GM12878 (cell line): ENCODE data around the gene HMGCS1. TPM values are rescaled to one million over a fixed set of nuclear protein-coding genes. Genes with fewer than 3 reads are reported as not detected.

Experiments
- ATAC-seq: fragments of 200-7000 bp; cut with Tn5 transposase; 3 replicates; pipeline ENCODE4 v1.9.1; 2020; ENCODE audit warnings: mild to moderate bottlenecking, moderate library complexity
- BruUV-seq: library from RNA; stranded (reverse); fragments of 400-500 nt; replicated peaks from 2 replicates; lab custom pipeline; 2021; lab: Mats Ljungman, UMichigan
- CTCF ChIA-PET: fragments of 300-600 bp; sonication (Branson Sonifier 250); formaldehyde crosslinking; extraction: SDS; loops from one replicate; lab custom pipeline; 2021; ENCODE audit warnings: inconsistent platforms; lab: Yijun Ruan, JAX
- POLR2A ChIA-PET: fragments of 350-600 bp; formaldehyde crosslinking; extraction: SDS; loops from one replicate; lab custom pipeline; 2021; ENCODE audit warnings: inconsistent platforms; lab: Charles Lee
- RAD21 ChIA-PET: fragments of 300-600 bp; sonication (Branson Sonifier 250); formaldehyde crosslinking; loops from one replicate; lab custom pipeline; 2023; ENCODE audit warnings: antibody characterized with exemption; ENCODE audit not compliant: unreplicated experiment; lab: Charles Lee
- SMC1A ChIA-PET: fragments of 300-600 bp; sonication (Branson Sonifier 250); formaldehyde crosslinking; loops from one replicate; lab custom pipeline; 2023; ENCODE audit not compliant: unreplicated experiment, uncharacterized antibody; lab: Charles Lee
- DNase-seq: peaks from one replicate; pipeline ENCODE4 v3.0.0-alpha.2; 2011; ENCODE audit warnings: low read depth, low spot score
- FAIRE-seq: peaks from 3 replicates; lab custom pipeline; 2011; peaks lifted over from hg19 to GRCh38; lab: Jason Lieb, UNC
- H2AFZ ChIP-seq: 2 replicates; pipeline ENCODE4 v1.6.0; 2011; ENCODE audit warnings: low read depth, low read length, control low read depth; ENCODE audit not compliant: control insufficient read depth
- H3K27ac ChIP-seq: 2 replicates; pipeline ENCODE4 v1.5.1; 2011; ENCODE audit warnings: control low read depth; ENCODE audit not compliant: control insufficient read depth, insufficient read depth
- H3K27me3 ChIP-seq, 2 experiments: replicated peaks in 1 of 2; 2 replicates each; pipeline versions ENCODE4 v1.6.0 to v1.6.1; 2011; ENCODE audit warnings: low read length in 1 of 2; ENCODE audit not compliant: control insufficient read depth in 2 of 2, insufficient read depth in 2 of 2
- H3K36me3 ChIP-seq, 2 experiments: 2 replicates each; pipeline ENCODE4 v1.5.1; 2011; ENCODE audit warnings: low read length in 1 of 2; ENCODE audit not compliant: control insufficient read depth in 2 of 2, insufficient read depth in 2 of 2
- H3K4me1 ChIP-seq: 2 replicates; pipeline ENCODE4 v1.6.1; 2011; ENCODE audit warnings: mild to moderate bottlenecking, low read length, moderate library complexity, mixed read lengths; ENCODE audit not compliant: control insufficient read depth, insufficient read depth
- H3K4me2 ChIP-seq: 2 replicates; pipeline ENCODE4 v1.6.0; 2011; ENCODE audit warnings: control low read depth; ENCODE audit not compliant: control insufficient read depth, insufficient read depth
- H3K4me3 ChIP-seq: fragments of 200-600 bp; sonication (generic); 2 replicates; pipeline ENCODE4 v1.5.1; 2016
- H3K79me2 ChIP-seq: 2 replicates; pipeline ENCODE4 v1.6.0; 2011; ENCODE audit warnings: low read length; ENCODE audit not compliant: control insufficient read depth, insufficient read depth
- H3K9ac ChIP-seq: 2 replicates; pipeline ENCODE4 v1.8.0; 2011; ENCODE audit warnings: low read length, control low read depth, mixed read lengths; ENCODE audit not compliant: control insufficient read depth, insufficient read depth
- H3K9me3 ChIP-seq: replicated peaks from 3 replicates; pipeline ENCODE4 v1.5.1; 2011; ENCODE audit warnings: mild to moderate bottlenecking, low read length; ENCODE audit not compliant: control insufficient read depth, insufficient read depth
- H4K20me1 ChIP-seq: 2 replicates; pipeline ENCODE4 v1.6.0; 2011; ENCODE audit not compliant: control insufficient read depth, insufficient read depth
- BRCA1 ChIP-seq: IDR thresholded peaks from 2 replicates; pipeline ENCODE4 v1.6.1; 2011; ENCODE audit warnings: low read depth, low read length, improper control_type of control experiment
- CHD4 ChIP-seq: fragments of 200-600 bp; sonication (generic); IDR thresholded peaks from 2 replicates; pipeline ENCODE4 v1.6.1; 2016; ENCODE audit warnings: mild to moderate bottlenecking
- GATAD2B ChIP-seq: fragments of 450-650 bp; conservative IDR thresholded peaks from 2 replicates; pipeline ENCODE4 v1.6.1; 2017; ENCODE audit warnings: low read depth, mild to moderate bottlenecking, moderate library complexity
- HDAC2 ChIP-seq: fragments of 200-600 bp; sonication (generic); IDR thresholded peaks from 2 replicates; pipeline ENCODE4 v1.6.1; 2017
- KLF5 ChIP-seq: fragments of 450-650 bp; IDR thresholded peaks from 2 replicates; pipeline ENCODE4 v1.6.1; 2014; ENCODE audit warnings: mild to moderate bottlenecking; ENCODE audit not compliant: partially characterized antibody
- MTA3 ChIP-seq: IDR thresholded peaks from 2 replicates; pipeline ENCODE4 v1.6.1; 2012; ENCODE audit warnings: low read length, inconsistent platforms, borderline replicate concordance
- NFYA ChIP-seq: IDR thresholded peaks from 2 replicates; pipeline ENCODE4 v1.6.1; 2011; ENCODE audit warnings: low read depth, mild to moderate bottlenecking, low read length, improper control_type of control experiment, borderline replicate concordance
- NR2C1 ChIP-seq: fragments of 450-650 bp; IDR thresholded peaks from 2 replicates; pipeline ENCODE4 v1.6.1; 2017; ENCODE audit warnings: antibody characterized with exemption, mild to moderate bottlenecking, moderate library complexity
- POU2F2 ChIP-seq: IDR thresholded peaks from 3 replicates; pipeline ENCODE4 v1.6.1; 2011; ENCODE audit warnings: low read depth, mild to moderate bottlenecking, low read length, borderline replicate concordance
- RUNX3 ChIP-seq: IDR thresholded peaks from 2 replicates; pipeline ENCODE4 v1.6.1; 2012; ENCODE audit warnings: low read length, inconsistent platforms
- SMAD1 ChIP-seq: fragments of 450-650 bp; IDR thresholded peaks from 2 replicates; pipeline ENCODE4 v1.6.1; 2018; ENCODE audit warnings: mild to moderate bottlenecking, low read depth; ENCODE audit not compliant: partially characterized antibody
- SREBF1 ChIP-seq: IDR thresholded peaks from 2 replicates; pipeline ENCODE4 v1.6.1; 2012; ENCODE audit warnings: mild to moderate bottlenecking, low read length
- TBL1XR1 ChIP-seq: IDR thresholded peaks from 2 replicates; pipeline ENCODE4 v1.6.1; 2012; ENCODE audit warnings: low read depth, low read length, improper control_type of control experiment
- WGBS: methylation state at CpG from one replicate; pipeline ENCODE4 v1.1.6; 2016; ENCODE audit warnings: low lambda C conversion rate; ENCODE audit not compliant: insufficient replicate concordance, insufficient coverage; ENCODE audit errors: missing lambda C conversion rate; 5-methylcytosine and 5-hydroxymethylcytosine counted together
- in situ Hi-C: fragments of 300-500 bp; cut with MboI; formaldehyde crosslinking; loops from 9 replicates; pipeline ENCODE4 v1.14.3; 2018; ENCODE audit warnings: mixed read lengths
- intact Hi-C: fragments of 100-400 bp; cut with micrococcal nuclease; formaldehyde crosslinking; loops from one replicate; pipeline ENCODE4 v1.14.2; 2022; ENCODE audit not compliant: unreplicated experiment
- polyA plus RNA-seq, 11 experiments: library from polyadenylated mRNA; depleted of rRNA in 4 of 11; unstranded in 6 of 11; stranded (reverse) in 5 of 11; fragments of >200 nt; fragmentation: Nextera tagmentation in 4 of 11; fragmentation: Illumina TruSeq in 1 of 11; extraction: Ambion mirVana in 4 of 11; extraction: Trizol in 1 of 11; gene quantifications; 1 replicate in 1 of 11; 2 replicates in 10 of 11; pipeline versions ENCODE4 v1.2.1 to v1.2.3, GENCODE V29; 2011 to 2016; ENCODE audit warnings: inconsistent platforms in 2 of 11, missing spikeins in 2 of 11, low read depth in 1 of 11
- total RNA-seq, 4 experiments: library from RNA; depleted of rRNA in 3 of 4; stranded (reverse); fragments of >200 nt in 3 of 4; fragmentation: Illumina TruSeq in 1 of 4; extraction: Trizol in 1 of 4; gene quantifications; 2 replicates each; pipeline versions ENCODE4 v1.2.1 to v1.2.3, GENCODE V29; 2013 to 2021
- TF ChIP-seq, protein P1 (sequence below): fragments of 150-350 bp; IDR thresholded peaks from 2 replicates; pipeline ENCODE4 v1.6.1; 2016; ENCODE audit warnings: low read depth, low read length
- TF ChIP-seq, protein P2 (sequence below): fragments of 450-650 bp; IDR thresholded peaks from 2 replicates; pipeline ENCODE4 v1.6.1; 2017; ENCODE audit warnings: mild to moderate bottlenecking, low read depth, inconsistent platforms; ENCODE audit not compliant: poor library complexity, severe bottlenecking
- TF ChIP-seq, protein P3 (sequence below): IDR thresholded peaks from 2 replicates; pipeline ENCODE4 v1.6.1; 2012; ENCODE audit warnings: low read length, inconsistent platforms

The HMGCS1 gene
- total and polyA plus RNA-seq, 10 of the 15 experiments (the other 5 are each of a cell fraction or from before 2014, with no cell fraction given), result 24.0 to 193 (median 108) TPM

DNA sequence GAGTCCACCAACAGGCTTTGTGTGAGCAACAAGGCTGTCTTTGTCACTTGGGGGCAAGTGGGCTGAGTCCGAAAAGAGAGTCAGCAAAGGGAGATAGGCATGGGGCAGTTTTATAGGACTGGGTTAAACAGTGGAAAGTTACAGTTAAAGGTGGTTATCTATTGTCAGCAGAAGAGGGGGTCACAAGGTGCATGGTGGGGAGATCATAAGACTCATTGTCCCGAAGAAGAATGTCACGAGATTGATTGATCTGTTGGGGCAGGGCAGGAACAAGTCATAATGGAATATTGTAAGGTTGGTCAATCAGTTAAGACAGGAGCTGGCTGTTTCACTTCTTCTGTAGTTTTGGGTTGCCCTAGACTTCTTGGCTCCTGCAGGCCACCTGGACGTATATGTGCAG is 7.6 kb upstream of the HMGCS1 start (continued):
- TF ChIP-seq SREBF1, result no peak
- TF ChIP-seq HDAC2, result no peak
- TF ChIP-seq SMAD1, result no peak

DNA sequence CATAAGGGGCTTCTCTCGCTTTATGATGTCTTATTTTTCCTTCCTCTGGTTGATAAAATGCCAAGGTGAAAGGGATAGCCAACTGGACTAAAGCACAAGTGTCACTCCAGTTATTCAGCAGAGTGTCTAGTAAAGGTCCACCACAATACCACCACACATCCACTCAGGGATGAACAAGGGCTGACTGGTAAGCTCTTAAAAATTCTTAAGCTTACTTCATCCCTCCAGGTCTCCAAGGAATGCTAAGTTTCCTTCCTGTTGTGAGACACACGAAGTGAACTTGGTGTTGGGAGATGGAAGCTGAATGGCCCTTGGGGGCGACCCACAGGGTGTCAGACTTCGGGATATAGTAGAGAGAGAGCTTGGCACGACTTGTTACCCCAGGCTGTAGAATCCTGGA is 3.2 kb upstream of the HMGCS1 start:
- Histone ChIP-seq H3K36me3 (no peaks in the 10 kb centered on the region), H3K79me2 (peaks cover 18% of the 10 kb centered on the region), H3K4me2 (no peak overlapping the region), H3K9ac (no peak overlapping the region), H4K20me1 (no peaks in the 10 kb centered on the region), H2AFZ (no peak overlapping the region), H3K27ac (no peak overlapping the region), H3K27me3 (no peaks in the 10 kb centered on the region), H3K4me3 (no peak overlapping the region), H3K9me3 (no peaks in the 10 kb centered on the region; the same call in 1 of the 3 replicates), H3K4me1 (peaks cover 6% of the 10 kb centered on the region)
- TF ChIP-seq BRCA1 (no peak), POU2F2 (no peak), TBL1XR1 (no peak), CHD4 (no peak), NR2C1 (no peak), GATAD2B (no peak), KLF5 (no peak), NFYA (no peak), MTA3 (no peak), RUNX3 (no peak)
- TF ChIP-seq, protein P1, sequence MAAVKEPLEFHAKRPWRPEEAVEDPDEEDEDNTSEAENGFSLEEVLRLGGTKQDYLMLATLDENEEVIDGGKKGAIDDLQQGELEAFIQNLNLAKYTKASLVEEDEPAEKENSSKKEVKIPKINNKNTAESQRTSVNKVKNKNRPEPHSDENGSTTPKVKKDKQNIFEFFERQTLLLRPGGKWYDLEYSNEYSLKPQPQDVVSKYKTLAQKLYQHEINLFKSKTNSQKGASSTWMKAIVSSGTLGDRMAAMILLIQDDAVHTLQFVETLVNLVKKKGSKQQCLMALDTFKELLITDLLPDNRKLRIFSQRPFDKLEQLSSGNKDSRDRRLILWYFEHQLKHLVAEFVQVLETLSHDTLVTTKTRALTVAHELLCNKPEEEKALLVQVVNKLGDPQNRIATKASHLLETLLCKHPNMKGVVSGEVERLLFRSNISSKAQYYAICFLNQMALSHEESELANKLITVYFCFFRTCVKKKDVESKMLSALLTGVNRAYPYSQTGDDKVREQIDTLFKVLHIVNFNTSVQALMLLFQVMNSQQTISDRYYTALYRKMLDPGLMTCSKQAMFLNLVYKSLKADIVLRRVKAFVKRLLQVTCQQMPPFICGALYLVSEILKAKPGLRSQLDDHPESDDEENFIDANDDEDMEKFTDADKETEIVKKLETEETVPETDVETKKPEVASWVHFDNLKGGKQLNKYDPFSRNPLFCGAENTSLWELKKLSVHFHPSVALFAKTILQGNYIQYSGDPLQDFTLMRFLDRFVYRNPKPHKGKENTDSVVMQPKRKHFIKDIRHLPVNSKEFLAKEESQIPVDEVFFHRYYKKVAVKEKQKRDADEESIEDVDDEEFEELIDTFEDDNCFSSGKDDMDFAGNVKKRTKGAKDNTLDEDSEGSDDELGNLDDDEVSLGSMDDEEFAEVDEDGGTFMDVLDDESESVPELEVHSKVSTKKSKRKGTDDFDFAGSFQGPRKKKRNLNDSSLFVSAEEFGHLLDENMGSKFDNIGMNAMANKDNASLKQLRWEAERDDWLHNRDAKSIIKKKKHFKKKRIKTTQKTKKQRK, result no peak
- TF ChIP-seq, protein P2, sequence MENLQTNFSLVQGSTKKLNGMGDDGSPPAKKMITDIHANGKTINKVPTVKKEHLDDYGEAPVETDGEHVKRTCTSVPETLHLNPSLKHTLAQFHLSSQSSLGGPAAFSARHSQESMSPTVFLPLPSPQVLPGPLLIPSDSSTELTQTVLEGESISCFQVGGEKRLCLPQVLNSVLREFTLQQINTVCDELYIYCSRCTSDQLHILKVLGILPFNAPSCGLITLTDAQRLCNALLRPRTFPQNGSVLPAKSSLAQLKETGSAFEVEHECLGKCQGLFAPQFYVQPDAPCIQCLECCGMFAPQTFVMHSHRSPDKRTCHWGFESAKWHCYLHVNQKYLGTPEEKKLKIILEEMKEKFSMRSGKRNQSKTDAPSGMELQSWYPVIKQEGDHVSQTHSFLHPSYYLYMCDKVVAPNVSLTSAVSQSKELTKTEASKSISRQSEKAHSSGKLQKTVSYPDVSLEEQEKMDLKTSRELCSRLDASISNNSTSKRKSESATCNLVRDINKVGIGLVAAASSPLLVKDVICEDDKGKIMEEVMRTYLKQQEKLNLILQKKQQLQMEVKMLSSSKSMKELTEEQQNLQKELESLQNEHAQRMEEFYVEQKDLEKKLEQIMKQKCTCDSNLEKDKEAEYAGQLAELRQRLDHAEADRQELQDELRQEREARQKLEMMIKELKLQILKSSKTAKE, result no peak
- TF ChIP-seq, protein P3, sequence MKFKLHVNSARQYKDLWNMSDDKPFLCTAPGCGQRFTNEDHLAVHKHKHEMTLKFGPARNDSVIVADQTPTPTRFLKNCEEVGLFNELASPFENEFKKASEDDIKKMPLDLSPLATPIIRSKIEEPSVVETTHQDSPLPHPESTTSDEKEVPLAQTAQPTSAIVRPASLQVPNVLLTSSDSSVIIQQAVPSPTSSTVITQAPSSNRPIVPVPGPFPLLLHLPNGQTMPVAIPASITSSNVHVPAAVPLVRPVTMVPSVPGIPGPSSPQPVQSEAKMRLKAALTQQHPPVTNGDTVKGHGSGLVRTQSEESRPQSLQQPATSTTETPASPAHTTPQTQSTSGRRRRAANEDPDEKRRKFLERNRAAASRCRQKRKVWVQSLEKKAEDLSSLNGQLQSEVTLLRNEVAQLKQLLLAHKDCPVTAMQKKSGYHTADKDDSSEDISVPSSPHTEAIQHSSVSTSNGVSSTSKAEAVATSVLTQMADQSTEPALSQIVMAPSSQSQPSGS, result no peak
- DNase-seq (no peak), FAIRE-seq (no peak), ATAC-seq (no peak)
- ChIA-PET RAD21 (no interaction called here), SMC1A (no interaction called here), CTCF (interaction anchor here (1.4 to 2.3 kb wide), 4 partner anchors 10 to 73 kb away, joined by 3 to 11 read pairs (median 5); no protein-coding TSS in a partner anchor), POLR2A (interaction anchor here (1.1 kb wide), 1 partner anchor 250 kb away, joined by 3 read pairs; no protein-coding TSS in a partner anchor)
- intact Hi-C loops (no loop called here), in situ Hi-C loops (no loop called here)
- BruUV-seq, result no TSS peak
- WGBS, result 89% methylated on average over 5 of the region's 5 CpGs
